ENCODE data around the gene RUVBL2.

The RUVBL2 gene

DNA sequence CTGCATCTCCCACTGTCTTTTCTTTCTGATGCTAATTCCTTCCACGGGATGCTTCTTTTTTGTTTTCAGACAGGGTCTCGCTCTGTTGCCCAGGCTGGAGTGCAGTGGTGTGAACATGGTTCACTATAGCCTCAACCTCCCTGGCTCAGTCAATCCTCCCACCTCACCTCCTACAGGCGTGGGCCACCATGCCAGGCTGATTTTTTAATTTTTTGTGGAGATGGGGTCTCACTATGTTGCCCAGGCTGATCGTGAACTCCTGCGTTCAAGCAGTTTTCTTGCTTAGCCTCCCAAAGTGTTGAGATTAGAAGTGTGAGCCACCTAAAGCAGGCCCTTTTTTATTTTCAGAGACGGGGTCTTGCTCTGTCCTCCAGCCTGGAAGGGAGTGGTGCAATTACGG is 5.4 kb upstream of the RUVBL2 start:
- no peak for FAIRE-seq

DNA sequence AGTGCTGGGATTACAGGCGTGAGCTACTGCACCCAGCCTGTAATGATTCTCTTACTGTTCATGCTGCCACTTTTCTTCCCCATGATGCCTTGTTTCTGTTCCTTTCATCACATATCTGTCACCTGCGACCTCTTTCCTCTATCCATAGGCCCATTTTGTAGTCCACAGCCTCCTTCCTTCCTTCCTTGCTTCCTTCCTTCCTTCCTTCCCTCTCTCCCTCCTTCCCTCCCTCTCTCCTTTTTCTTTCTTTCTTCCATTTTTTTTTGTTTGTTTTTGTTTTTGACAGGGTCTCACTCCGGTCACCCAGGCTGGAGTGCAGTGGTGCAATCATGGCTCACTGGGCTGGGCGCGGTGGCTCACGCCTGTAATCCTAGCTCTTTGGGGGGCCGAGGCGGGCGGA is 4.8 kb upstream of the RUVBL2 start:
- no peak for FAIRE-seq
- DNase-seq (ENCODE audit: low spot score) = no peak

More for the DNA sequence above, 5.4 kb upstream of the RUVBL2 start:
- DNase-seq (ENCODE audit: low spot score) = no peak

DNA sequence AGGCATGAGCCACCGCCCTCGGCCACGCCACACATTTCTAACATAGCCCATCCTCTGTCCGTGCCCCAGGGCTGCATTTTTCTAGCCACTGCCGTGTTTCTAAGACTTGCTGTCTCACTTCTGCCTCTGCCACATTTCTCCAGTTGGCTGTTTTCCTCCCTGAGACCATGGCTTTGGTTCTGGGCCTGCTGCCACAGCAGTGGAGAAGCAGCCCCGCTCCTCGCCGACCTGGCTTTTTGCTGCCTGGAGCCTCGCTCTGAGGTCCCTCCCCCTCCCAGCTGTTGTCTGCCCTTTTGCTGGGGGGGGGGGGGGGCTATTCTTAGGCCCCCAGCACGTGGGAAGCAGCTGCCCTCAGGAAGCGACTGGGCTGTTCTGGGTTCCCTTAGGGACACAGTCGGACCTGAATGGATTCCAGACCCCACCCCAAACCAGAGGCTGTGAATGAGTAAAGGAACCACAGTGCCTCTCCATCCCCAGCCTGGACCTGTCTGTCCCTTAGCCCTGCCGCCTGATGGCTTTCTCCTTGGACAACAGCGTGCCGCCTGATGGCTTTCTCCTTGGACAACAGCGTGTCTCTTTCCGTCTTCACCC is 3.9 kb upstream of the RUVBL2 start:
- no peak for DNase-seq (ENCODE audit: low spot score)
- FAIRE-seq = no peak

DNA sequence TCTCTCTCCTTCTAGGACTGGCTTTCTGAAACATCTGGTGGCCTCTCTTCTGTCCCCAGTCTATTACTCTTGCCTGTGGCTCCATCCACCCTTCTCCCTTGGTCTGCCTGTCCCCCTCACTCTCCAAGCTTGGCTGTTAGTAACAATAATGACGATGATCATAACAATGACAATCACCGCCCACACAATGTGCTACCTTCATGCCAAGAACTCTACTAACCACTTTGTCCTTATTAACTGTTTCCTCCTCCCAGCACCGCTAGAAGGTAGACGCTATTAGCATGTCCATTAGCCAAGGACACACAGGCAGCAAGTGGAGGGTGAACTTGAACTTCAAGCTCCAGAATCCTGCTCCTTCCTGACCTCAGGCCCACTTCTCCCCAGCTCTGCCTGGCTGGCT is 3.3 kb upstream of the RUVBL2 start:
- FAIRE-seq (no peak), DNase-seq (ENCODE audit: low spot score) (no peak)

DNA sequence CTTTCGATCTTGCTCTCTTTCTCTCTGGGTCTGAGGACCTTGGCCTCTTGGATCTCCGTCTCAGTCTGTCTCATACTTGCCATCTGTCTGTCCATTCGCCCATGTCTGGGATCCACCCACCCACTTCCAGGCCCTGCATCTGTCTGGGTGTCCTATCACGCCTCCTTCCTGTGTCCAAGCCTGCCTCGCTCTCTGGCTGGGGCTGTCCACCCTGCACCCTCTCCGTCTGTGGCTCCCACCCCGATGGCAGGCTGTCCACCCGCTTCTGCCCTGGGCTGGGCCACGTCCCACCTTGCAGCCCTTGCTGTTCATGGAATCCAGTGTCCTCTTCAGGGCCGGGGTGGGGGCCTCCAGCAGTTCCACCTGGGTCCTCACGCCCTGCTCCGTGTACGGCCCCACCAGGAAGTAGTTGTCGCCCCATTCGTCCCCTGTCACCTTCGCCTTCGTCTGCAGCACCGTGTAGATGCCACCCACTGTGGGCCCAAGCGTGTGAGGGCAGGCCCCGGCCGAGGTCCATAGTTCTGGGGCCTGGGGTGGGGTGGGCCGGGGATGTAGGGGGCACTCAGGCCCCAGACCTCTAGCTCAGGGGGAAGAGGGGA is 2.6 kb upstream of the RUVBL2 start:
- FAIRE-seq = no peak
- DNase-seq (ENCODE audit: low spot score) = no peak

DNA sequence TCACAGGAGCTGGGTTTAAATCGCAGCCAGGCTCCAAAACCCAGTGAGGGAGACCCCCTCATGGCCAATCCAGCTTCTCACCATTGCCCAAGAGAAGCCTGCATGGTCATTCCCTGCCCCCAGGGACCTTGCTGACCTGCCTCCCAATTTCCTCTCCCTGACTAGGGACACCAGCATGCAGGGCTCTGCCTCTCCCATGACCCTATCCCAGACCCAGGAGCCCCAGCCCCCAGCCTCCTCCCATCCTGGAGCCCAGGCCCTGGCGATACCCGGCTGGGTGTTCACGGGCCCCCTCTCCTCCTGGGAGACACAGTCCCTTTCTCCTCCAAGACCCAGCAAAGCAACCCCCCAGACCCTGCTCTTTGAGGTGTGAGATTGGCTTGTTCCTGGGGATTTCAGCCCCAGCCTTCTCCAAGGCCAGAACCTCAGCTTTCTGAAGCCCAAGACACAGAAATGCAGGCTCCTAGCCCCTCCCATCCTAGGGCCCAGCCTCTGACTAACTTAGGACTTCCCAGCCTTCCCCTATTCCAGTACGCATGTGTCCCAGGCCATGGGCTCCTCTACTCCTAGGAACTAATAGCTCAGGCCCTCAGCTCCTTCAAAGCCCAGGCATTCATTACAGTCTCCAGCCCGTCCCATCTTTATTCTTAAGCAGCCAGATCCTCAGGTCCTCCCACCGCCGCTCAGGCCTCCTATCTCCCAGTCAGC is 1.7 kb upstream of the RUVBL2 start:
- DNase-seq (ENCODE audit: low spot score) (peak; percentile 70), FAIRE-seq (no peak)

DNA sequence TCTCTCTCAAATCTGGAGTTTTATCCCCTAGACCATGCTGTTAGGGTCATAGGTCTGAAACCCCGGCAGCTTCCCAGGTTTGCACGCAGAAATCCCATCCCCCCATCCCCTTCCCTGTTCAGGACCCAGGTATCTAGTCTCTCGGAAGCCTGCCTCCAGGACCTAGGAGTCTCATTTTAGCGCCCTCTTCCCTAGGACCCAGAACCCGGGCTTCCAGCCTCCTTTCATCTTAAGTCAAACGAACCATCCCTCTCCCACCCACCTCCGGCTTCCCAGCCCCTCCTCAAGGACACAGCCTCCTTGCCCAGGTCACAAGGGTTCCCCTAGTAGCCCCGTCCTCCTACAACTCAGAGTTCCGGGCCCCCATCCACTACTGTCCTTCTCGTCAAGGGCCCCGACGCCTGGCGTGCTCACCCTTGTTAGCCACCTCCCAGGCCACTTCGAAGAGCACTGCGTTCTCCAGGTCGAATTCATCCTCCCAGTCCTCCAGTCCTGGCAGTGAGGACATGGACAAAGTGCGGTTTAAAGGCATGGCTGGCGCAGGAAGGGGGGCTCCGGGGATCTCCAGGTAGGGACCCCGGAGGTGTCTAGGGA is 1.0 kb upstream of the RUVBL2 start:
- FAIRE-seq = no peak
- no peak for DNase-seq (ENCODE audit: low spot score)

DNA sequence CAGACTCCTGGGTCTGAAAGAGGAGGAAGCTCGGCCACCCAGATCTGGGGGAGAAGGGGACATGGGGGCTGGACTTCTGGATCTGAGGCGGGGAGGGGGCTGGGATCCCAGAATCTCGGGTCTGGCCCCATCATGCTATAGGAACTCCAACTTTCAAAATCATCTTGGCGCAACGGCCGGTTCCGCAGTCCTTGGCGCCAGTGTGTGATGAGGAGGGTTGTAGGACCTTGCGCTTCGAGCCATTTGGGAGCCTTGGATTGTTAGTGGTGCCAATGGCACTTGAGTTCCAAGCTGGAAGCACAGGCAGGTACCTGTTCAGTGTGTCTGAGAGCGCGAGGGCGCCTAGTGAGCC is 324 bp downstream of the RUVBL2 start:
- no peak for FAIRE-seq
- DNase-seq (ENCODE audit: low spot score) = no peak

DNA sequence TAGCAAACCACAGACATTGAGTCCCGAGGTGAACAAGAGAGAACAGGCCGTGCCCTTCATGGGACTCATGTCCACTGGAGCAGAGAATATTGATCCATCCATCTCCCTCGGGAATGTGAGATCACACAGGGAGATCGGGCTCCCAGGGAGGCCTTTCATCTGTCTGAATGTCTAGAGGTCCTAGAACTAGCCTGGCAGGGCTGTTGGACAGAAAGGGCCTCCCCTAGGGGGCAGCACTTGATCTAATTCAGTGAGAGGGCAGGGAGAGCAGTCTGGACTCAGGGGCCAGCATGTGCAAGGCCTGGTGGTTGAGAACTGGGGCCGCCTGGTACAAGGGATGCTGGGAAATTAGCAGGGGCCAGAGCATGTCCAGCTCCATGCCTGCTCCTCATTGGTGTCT is 4.3 kb downstream of the RUVBL2 start:
- FAIRE-seq (no peak), DNase-seq (ENCODE audit: low spot score) (peak; percentile 41)

DNA sequence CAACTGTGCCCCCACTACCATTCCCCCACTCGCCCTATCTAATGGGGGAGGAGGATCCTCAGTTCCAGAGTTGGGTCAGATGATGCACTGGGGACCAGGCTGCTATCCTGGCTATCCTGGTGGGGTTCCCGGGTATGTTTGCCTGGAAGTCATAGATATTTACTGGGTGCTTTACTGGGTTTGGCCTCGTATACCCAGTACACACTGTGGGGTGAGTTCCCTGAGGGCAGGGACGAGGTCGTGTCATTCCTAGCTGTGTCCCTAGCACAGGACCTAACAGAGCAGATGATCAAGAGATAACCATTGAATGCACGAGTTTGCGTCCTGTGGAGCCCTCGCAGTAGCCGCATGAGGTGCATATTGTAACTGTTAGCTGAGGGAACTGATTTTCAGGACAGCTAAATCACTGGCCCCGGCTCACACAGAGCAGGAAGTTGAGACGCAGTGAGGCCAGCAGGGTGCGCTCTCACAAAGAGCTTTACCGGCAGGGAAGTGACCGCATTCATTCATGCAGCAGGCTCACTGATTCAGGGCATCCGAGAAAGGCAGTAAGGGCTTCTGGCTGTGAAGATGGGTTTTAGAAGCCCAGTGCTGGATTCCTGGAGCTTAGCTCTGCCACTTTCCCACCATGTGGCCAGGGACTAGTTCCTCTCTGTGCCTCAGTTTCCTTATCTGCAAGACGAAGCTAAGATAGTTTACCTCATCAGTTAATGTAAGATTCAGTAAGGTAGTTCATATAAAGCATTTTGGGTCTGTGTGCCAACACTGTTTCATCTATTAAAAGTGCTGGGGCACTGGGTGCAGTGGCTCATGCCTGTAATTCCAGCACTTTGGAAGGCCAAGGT is 6.0 kb downstream of the RUVBL2 start:
- DNase-seq (ENCODE audit: low spot score) (peak; percentile 53), FAIRE-seq (no peak)

DNA sequence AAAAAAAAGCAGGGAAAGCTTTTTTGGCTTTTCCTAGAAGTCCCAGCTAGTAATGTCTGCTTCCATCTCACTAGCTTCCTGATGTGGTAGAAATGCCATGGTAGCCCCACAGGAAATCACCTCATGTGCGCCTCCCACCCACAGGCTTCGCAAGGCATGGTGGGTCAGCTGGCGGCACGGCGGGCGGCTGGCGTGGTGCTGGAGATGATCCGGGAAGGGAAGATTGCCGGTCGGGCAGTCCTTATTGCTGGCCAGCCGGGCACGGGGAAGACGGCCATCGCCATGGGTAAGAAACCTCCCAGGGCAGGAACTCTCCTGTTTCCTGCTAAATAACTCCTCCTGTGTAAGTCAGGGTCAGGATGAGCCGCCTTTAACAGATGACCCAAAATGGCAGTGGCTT is 10.4 kb downstream of the RUVBL2 start:
- DNase-seq (ENCODE audit: low spot score) (no peak), FAIRE-seq (no peak)

DNA sequence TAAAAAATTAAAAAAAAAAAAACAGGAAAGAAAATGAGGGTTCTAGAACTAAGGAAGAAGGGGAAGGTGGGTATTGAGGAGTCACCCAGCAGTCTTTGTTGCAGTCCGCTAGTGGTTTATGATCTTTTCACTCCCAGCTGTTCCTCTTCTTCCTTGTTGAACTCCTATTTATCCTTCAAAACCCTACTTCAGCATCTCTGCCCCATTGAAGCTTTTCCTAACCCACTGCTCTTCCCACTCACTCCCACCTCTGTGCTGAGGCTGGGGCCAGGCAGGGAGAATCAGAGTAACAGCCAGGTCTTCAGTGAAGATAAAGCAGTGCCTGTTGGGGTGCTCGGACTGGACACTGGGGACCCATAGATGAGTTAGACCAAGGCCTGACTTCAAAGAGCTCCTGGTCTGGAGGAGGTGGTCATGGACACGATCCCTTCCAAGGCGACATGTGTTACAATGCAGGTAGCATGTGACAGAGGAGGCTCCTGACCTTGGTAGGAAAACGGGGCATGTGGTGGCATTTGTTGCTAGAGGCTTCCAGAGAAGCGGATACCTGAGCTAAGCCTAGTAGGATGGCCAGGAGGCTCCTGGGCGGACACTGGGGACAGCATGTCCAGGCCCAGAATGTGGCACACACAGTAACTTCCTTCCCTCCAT is 11.4 kb downstream of the RUVBL2 start:
- FAIRE-seq = no peak

DNA sequence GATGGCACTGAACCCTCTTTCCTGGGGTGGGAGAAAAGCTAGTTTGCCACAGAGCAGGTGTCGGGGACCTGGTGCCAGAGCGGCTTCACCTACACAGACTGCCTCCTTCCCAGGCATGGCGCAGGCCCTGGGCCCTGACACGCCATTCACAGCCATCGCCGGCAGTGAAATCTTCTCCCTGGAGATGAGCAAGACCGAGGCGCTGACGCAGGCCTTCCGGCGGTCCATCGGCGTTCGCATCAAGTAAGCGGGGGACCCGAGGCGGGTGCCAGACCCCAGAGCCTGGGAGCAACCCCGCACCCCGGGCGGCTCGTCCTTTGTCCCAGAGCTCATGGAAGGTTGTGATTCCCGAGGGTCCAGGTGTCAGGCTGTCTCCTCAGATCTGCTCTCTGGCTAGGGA is 13.2 kb downstream of the RUVBL2 start:
- no peak for DNase-seq (ENCODE audit: low spot score)
- FAIRE-seq = no peak

More for the DNA sequence above, 11.4 kb downstream of the RUVBL2 start:
- no peak for DNase-seq (ENCODE audit: low spot score)

DNA sequence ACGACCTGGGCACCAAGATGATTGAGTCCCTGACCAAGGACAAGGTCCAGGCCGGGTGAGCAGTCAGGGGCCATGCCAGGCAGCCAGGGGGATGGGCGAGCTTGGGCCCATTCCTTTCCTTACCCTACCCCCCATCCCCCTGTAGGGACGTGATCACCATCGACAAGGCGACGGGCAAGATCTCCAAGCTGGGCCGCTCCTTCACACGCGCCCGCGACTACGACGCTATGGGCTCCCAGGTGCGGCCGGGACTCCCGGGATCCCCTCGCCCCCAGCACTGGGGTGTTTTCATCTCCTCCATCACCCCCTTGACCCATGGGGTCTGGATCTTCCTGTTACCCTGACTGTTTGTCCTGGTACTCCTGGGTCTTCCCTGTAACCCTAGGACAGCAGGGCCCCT is 16.1 kb downstream of the RUVBL2 start:
- no peak for FAIRE-seq
- DNase-seq (ENCODE audit: low spot score) = no peak

DNA sequence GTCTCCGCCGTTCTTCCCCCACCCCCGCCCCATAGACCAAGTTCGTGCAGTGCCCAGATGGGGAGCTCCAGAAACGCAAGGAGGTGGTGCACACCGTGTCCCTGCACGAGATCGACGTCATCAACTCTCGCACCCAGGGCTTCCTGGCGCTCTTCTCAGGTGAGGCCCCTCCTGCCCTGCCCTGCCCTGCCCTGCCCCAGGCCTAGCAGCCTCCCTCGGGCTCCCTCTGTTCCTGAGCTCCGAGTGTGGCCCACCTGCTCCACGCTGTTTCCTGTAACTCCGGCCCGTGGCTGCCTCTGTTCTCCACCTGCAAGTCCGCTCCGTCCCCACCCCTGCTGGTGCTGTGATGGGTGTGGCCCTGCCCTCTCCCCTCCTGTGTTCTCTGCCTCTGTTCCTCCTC is 16.8 kb downstream of the RUVBL2 start:
- FAIRE-seq (no peak), DNase-seq (ENCODE audit: low spot score) (no peak)

DNA sequence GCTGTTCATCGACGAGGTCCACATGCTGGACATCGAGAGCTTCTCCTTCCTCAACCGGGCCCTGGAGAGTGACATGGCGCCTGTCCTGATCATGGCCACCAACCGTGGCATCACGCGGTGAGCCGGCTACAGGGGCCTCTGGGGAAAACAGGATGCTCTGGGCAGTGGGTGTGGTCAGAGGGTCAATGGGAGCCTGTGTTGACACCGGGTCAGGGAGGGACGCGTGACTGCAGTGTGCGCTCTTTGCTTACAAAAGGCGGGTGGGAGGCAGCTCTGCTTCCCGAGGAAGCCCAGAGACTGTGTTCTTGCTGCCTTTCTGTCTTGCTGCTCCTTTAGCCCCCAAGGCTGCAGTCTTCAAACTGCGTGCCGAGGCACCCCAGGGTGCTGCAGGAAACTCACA is 17.5 kb downstream of the RUVBL2 start:
- DNase-seq (ENCODE audit: low spot score) (no peak), FAIRE-seq (no peak)

DNA sequence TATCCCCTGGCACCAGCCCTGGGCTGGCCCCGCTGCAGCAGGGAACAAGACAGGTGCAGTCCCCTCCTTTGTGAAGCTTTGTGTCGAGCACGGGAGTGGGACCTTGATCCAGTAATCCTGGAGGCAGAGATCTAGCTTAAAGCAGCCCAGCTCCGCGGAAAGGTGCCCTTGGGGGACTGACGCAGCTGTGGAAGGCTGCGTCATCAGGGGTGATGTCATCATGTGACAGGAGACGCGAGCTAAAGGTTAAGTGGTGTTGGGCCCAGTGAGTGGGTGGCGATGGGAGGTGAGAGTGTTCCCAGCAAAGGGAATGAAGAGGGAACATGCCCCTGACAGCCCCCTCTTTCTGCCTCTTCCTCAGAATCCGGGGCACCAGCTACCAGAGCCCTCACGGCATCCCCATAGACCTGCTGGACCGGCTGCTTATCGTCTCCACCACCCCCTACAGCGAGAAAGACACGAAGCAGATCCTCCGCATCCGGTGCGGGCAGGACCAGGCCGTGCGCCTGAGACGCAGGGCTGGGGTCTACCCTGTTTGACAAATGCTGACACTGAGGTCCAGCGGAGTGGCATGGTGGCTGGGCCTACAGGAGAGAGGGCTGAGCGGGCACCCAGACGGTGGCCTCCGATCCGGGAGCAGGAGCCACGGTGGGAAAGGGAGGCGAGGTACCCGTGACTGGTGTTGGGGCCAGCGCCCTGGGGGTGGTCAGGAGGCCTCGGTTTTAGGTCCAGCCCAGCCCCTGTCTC is 20.6 kb downstream of the RUVBL2 start:
- DNase-seq (ENCODE audit: low spot score) (no peak), FAIRE-seq (no peak)

DNA sequence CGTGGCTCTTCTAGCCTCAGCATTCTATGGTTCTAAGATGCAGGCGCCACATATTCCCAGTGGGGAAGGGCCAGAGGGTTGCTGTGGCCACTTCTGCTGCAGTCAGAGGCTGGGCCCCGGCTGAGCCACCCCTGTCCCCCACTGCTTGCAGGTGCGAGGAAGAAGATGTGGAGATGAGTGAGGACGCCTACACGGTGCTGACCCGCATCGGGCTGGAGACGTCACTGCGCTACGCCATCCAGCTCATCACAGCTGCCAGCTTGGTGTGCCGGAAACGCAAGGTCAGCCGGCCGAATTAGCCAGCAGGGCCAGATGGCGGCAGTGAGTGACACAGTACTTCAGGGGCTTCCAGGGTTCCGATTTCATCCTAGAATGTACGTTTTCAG is 21.2 kb downstream of the RUVBL2 start:
- FAIRE-seq = no peak
- DNase-seq (ENCODE audit: low spot score) = no peak

DNA sequence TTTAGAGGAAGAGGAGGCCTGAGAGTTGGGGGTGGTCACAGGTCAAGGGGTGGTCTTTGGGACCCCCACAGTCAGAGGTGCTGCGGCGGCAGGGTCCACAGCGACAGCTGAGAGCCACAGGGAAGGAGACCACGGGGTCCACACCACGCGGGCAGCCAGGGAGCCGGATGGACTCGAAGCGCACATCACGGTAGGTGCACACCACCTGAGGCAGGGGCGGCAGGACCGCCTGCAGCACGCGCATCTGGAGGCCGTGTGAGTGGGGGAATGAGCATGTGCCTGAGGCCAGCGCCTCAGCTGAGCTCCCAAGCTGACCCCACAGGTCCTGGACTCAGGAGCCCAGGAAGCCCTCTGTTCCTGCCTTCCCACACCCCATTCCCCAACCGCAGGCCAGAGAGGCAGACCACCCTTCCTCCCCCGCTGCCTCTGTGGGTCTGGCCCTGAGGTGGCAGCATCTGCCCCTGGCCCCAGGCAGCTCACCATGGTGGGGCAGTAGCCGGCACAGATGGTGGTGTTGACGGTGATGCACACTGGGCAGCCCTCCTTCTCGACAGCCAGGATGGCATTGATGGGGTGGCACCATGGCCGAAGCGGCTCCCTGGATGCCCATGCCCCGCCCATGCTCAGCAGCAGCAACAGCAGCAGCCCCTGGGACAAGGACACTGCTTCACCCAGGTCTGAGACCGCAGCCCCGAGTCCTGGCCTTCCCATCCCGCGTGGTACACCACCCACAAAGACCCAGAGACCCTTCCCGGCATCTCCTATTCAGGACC is 22.6 kb downstream of the RUVBL2 start:
- no peak for DNase-seq (ENCODE audit: low spot score)
- FAIRE-seq = no peak

Data from urothelium cell line (cell line).